GM21786 (cell line): ENCODE measurements around the gene ELOVL5.
"Not testable (repeated sequence)": the region's sequence is repeated elsewhere in the genome, so short reads cannot be mapped to it uniquely, and the experiment has no call there.

Experiments
- ATAC-seq: cut with Tn5 transposase; IDR thresholded peaks from one replicate; pipeline ENCODE4 v1.9.1; 2021; ENCODE audit not compliant: unreplicated experiment

The ELOVL5 gene

GRCh38 chr6:53306217-53306616 lies 42.5 kb downstream of the ELOVL5 start:
- not testable (repeated sequence) for ATAC-seq

GRCh38 chr6:53305506-53306005 lies 43.2 kb downstream of the ELOVL5 start:
- not testable (repeated sequence) for ATAC-seq

GRCh38 chr6:53304953-53305352 lies 43.8 kb downstream of the ELOVL5 start:
- not testable (repeated sequence) for ATAC-seq

- no peak for ATAC-seq
These were observed 45.9 kb downstream of the ELOVL5 start for GRCh38 chr6:53302678-53303360.

- no peak for ATAC-seq
These were observed 46.8 kb downstream of the ELOVL5 start for GRCh38 chr6:53301801-53302537.

- no peak for ATAC-seq
These were observed 47.8 kb downstream of the ELOVL5 start for GRCh38 chr6:53300656-53301551.

GRCh38 chr6:53299331-53300005 lies 49.3 kb downstream of the ELOVL5 start:
- ATAC-seq: no peak

- no peak for ATAC-seq
These were observed 51.7 kb downstream of the ELOVL5 start for GRCh38 chr6:53297004-53297403.

GRCh38 chr6:53295176-53295575 lies 53.6 kb downstream of the ELOVL5 start:
- ATAC-seq: no peak

GRCh38 chr6:53294611-53295010 lies 54.1 kb downstream of the ELOVL5 start:
- no peak for ATAC-seq

GRCh38 chr6:53294095-53294494 lies 54.7 kb downstream of the ELOVL5 start:
- ATAC-seq: no peak

GRCh38 chr6:53293691-53294090 lies 55.1 kb downstream of the ELOVL5 start:
- ATAC-seq: no peak

- ATAC-seq: no peak
These were observed 57.9 kb downstream of the ELOVL5 start for GRCh38 chr6:53290537-53291510.

GRCh38 chr6:53287336-53288225 lies 61.2 kb downstream of the ELOVL5 start:
- no peak for ATAC-seq

- ATAC-seq: peak; percentile 50
These were observed 63.8 kb downstream of the ELOVL5 start for GRCh38 chr6:53284901-53285300.

- no peak for ATAC-seq
These were observed 66.0 kb downstream of the ELOVL5 start for GRCh38 chr6:53282741-53283140.

GRCh38 chr6:53282234-53282633 lies 66.5 kb downstream of the ELOVL5 start:
- no peak for ATAC-seq

- ATAC-seq: peak; percentile 60
These were observed 67.1 kb downstream of the ELOVL5 start for GRCh38 chr6:53281518-53282215.
